MCF 10A (cell line): ENCODE results near the gene ADIPOR1. TPM values are rescaled to one million over a fixed set of nuclear protein-coding genes. Genes with fewer than 3 reads are reported as not detected.

Experiments
- BruUV-seq: library from RNA; stranded (reverse); fragments of 400-500 nt; replicated peaks from 2 replicates; lab custom pipeline; 2021; lab: Mats Ljungman, UMichigan
- CTCF ChIA-PET: fragments of 300-600 bp; sonication (Branson Sonifier 250); formaldehyde crosslinking; extraction: SDS; loops from one replicate; lab custom pipeline; 2021; ENCODE audit warnings: antibody characterized with exemption, inconsistent platforms; lab: Yijun Ruan, JAX
- POLR2A ChIA-PET: fragments of 300-600, 350-650 bp; sonication (Branson Sonifier 250); formaldehyde crosslinking; extraction: SDS; loops from one replicate; lab custom pipeline; 2020; ENCODE audit warnings: antibody characterized with exemption, inconsistent platforms; lab: Yijun Ruan, JAX
- DNase-seq: peaks from one replicate; pipeline ENCODE4 v3.0.0-alpha.2; 2018; ENCODE audit not compliant: unreplicated experiment
- H3K27ac Mint-ChIP-seq: one replicate; pipeline ENCODE4 v1.8.0; 2022; ENCODE audit warnings: mild to moderate bottlenecking, low read depth, mixed read lengths; ENCODE audit not compliant: unreplicated experiment
- H3K27me3 Mint-ChIP-seq: one replicate; pipeline ENCODE4 v1.8.0; 2022; ENCODE audit warnings: mixed read lengths; ENCODE audit not compliant: insufficient read depth, unreplicated experiment
- H3K36me3 Mint-ChIP-seq: one replicate; pipeline ENCODE4 v1.8.0; 2022; ENCODE audit warnings: mild to moderate bottlenecking, moderate library complexity, mixed read lengths; ENCODE audit not compliant: insufficient read depth, unreplicated experiment
- H3K4me1 Mint-ChIP-seq: one replicate; pipeline ENCODE4 v1.8.0; 2022; ENCODE audit warnings: mixed read lengths; ENCODE audit not compliant: insufficient read depth, unreplicated experiment
- H3K4me3 Mint-ChIP-seq: one replicate; pipeline ENCODE4 v1.8.0; 2022; ENCODE audit warnings: mild to moderate bottlenecking, moderate library complexity, mixed read lengths; ENCODE audit not compliant: unreplicated experiment
- H3K9me3 Mint-ChIP-seq: one replicate; pipeline ENCODE4 v1.8.0; 2022; ENCODE audit warnings: mixed read lengths; ENCODE audit not compliant: unreplicated experiment
- intact Hi-C: fragments of 100-400 bp; cut with micrococcal nuclease; formaldehyde crosslinking; loops from 2 replicates; pipeline ENCODE4 v1.14.1; 2022
- total RNA-seq: library from RNA; stranded (reverse); gene quantifications from 2 replicates; pipeline ENCODE4 v1.2.3, GENCODE V29; 2022
- TF ChIP-seq, protein P1 (sequence below): fragments of 200-600 bp; IDR thresholded peaks from one replicate; pipeline ENCODE4 v1.8.0; 2022; ENCODE audit warnings: antibody characterized with exemption, mild to moderate bottlenecking; ENCODE audit not compliant: unreplicated experiment

Gene ADIPOR1
- total RNA-seq, 1 experiment from 2014 or later, result 157 TPM

GRCh38 chr1:202953392-202953791 is 4.7 kb downstream of the ADIPOR1 start:
- ChIA-PET POLR2A (interaction anchor here (0.6 to 5.7 kb wide), 24 partner anchors 9 to 352 kb away, joined by 3 to 108 read pairs (median 6); partner anchors contain the start of genes BTG2, CYB5R1, KDM5B and KLHL12), CTCF (interaction anchor here (0.7 to 7.8 kb wide), 8 partner anchors 10 to 86 kb away, joined by 3 to 57 read pairs (median 4); partner anchors contain the start of gene KLHL12)
- H3K27ac Mint-ChIP-seq, result peak overlapping the region; percentile 65
- TF ChIP-seq, protein P1, sequence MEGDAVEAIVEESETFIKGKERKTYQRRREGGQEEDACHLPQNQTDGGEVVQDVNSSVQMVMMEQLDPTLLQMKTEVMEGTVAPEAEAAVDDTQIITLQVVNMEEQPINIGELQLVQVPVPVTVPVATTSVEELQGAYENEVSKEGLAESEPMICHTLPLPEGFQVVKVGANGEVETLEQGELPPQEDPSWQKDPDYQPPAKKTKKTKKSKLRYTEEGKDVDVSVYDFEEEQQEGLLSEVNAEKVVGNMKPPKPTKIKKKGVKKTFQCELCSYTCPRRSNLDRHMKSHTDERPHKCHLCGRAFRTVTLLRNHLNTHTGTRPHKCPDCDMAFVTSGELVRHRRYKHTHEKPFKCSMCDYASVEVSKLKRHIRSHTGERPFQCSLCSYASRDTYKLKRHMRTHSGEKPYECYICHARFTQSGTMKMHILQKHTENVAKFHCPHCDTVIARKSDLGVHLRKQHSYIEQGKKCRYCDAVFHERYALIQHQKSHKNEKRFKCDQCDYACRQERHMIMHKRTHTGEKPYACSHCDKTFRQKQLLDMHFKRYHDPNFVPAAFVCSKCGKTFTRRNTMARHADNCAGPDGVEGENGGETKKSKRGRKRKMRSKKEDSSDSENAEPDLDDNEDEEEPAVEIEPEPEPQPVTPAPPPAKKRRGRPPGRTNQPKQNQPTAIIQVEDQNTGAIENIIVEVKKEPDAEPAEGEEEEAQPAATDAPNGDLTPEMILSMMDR, result no peak
- H3K36me3 Mint-ChIP-seq, result peaks cover 31% of the 10 kb centered on the region
- peak overlapping the region; percentile 48 for H3K4me3 Mint-ChIP-seq
- peaks cover 56% of the 10 kb centered on the region for H3K4me1 Mint-ChIP-seq
- intact Hi-C loops, result no loop called here
- no peaks in the 10 kb centered on the region for H3K27me3 Mint-ChIP-seq
- DNase-seq, result no peak
- H3K9me3 Mint-ChIP-seq, result no peaks in the 10 kb centered on the region
- no TSS peak for BruUV-seq

- Mint-ChIP-seq H3K4me3 (peak overlapping the region; percentile 48), H3K4me1 (peaks cover 55% of the 10 kb centered on the region), H3K9me3 (no peaks in the 10 kb centered on the region), H3K27me3 (no peaks in the 10 kb centered on the region), H3K36me3 (peaks cover 36% of the 10 kb centered on the region), H3K27ac (peak overlapping the region; percentile 65)
- peak; percentile 93 for DNase-seq
- no TSS peak for BruUV-seq
- POLR2A ChIA-PET, result interaction anchor here (0.6 to 5.7 kb wide), 23 partner anchors 9 to 343 kb away, joined by 3 to 108 read pairs (median 7); partner anchors contain the start of genes CYB5R1, KDM5B, KLHL12 and PCAT6
- CTCF ChIA-PET, result interaction anchor here (0.8 to 7.8 kb wide), 9 partner anchors 10 to 48 kb away, joined by 3 to 57 read pairs (median 4); partner anchors contain the start of gene KLHL12
- intact Hi-C loops, result no loop called here
- TF ChIP-seq, protein P1, result no peak
These were observed 5.3 kb downstream of the ADIPOR1 start for GRCh38 chr1:202952818-202953217.

GRCh38 chr1:202952099-202952498 is 6.0 kb downstream of the ADIPOR1 start:
- no peak for DNase-seq

DNA sequence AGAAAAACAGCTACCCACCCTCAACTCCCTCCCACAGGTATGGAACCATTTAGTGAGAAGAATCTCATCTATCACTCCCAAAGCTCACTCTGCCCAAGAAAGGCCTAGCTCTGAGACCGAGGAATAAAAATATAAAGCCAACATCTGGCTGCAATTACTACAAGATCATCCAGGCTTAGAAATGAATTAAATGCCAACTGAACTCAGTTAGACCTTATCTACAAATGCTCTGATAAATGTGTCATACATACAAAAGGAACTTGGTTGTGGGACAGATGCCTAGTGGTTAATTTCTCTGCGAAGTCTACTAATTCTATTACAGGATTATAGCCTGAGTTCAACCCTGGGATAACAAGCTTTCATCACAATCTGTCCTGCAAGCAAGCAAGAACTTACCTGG is 6.7 kb downstream of the ADIPOR1 start:
- no peaks in the 10 kb centered on the region for H3K9me3 Mint-ChIP-seq
- peaks cover 50% of the 10 kb centered on the region for H3K36me3 Mint-ChIP-seq
- no peaks in the 10 kb centered on the region for H3K27me3 Mint-ChIP-seq
- ChIA-PET POLR2A (interaction anchor here (0.6 to 5.7 kb wide), 8 partner anchors 8 to 1368 kb away, joined by 3 to 108 read pairs (median 10); partner anchors contain the start of genes CYB5R1, PCAT6 and TMEM183A), CTCF (interaction anchor here (0.6 to 7.8 kb wide), 8 partner anchors 8 to 232 kb away, joined by 3 to 57 read pairs (median 4); partner anchors contain the start of gene KLHL12)
- no peak for DNase-seq
- intact Hi-C loops, result no loop called here
- H3K27ac Mint-ChIP-seq, result peak overlapping the region; percentile 10
- no TSS peak for BruUV-seq
- TF ChIP-seq, protein P1, result no peak
- peaks cover 47% of the 10 kb centered on the region for H3K4me1 Mint-ChIP-seq
- no peak overlapping the region for H3K4me3 Mint-ChIP-seq

More at GRCh38 chr1:202952099-202952498, 6.0 kb downstream of the ADIPOR1 start:
- TF ChIP-seq, protein P1, result no peak
- Mint-ChIP-seq H3K36me3 (peaks cover 43% of the 10 kb centered on the region), H3K9me3 (no peaks in the 10 kb centered on the region), H3K27me3 (no peaks in the 10 kb centered on the region), H3K27ac (peak overlapping the region; percentile 65), H3K4me1 (peaks cover 53% of the 10 kb centered on the region), H3K4me3 (no peak overlapping the region)
- no TSS peak for BruUV-seq
- ChIA-PET CTCF (interaction anchor here (0.9 to 7.8 kb wide), 5 partner anchors 9 to 47 kb away, joined by 3 to 57 read pairs (median 5); no protein-coding TSS in a partner anchor), POLR2A (interaction anchor here (0.6 to 5.7 kb wide), 18 partner anchors 10 to 1367 kb away, joined by 3 to 108 read pairs (median 9); partner anchors contain the start of genes CYB5R1, KDM5B, KLHL12 and PCAT6)
- intact Hi-C loops, result no loop called here
